Esophagus squamous epithelium (tissue), 4 donors: ENCODE data around the gene TBX15.

Source experiments
- CTCF ChIP-seq, 6 experiments: fragments of 450-650 bp in 4 of 6; fragments of 200-600 bp in 2 of 6; sonication (generic) in 2 of 6; IDR thresholded peaks; one replicate each; pipeline ENCODE4 v1.5.1; 2016 to 2019; ENCODE audit warnings: antibody characterized with exemption in 6 of 6, mild to moderate bottlenecking in 4 of 6, moderate library complexity in 4 of 6
- POLR2A ChIP-seq, 4 donors: fragments of 450-650 bp; IDR thresholded peaks; one replicate each; pipeline ENCODE4 v1.6.1; 2017; ENCODE audit warnings: antibody characterized with exemption in 4 of 4, mild to moderate bottlenecking in 4 of 4, moderate library complexity in 3 of 4

GRCh38 chr1:118983558-118984041, 4.5 kb downstream of the TBX15 start:
- TF ChIP-seq CTCF (IDR thresholded peaks at IDR 0.05) = no peak
- TF ChIP-seq POLR2A (IDR thresholded peaks at IDR 0.05) = no peak
